Skin of body (tissue), 2 donors: ENCODE results near the gene MYCBPAP. TPM values are rescaled to one million over a fixed set of nuclear protein-coding genes. Genes with fewer than 3 reads are reported as not detected.

Source experiments
- DNase-seq: peaks from one replicate; lab custom pipeline; 2025; lab: John Stamatoyannopoulos, UW
- total RNA-seq: library from RNA; depleted of rRNA; stranded (reverse); fragments of >200 nt; gene quantifications from one replicate; pipeline ENCODE4 v1.2.3, GENCODE V29; 2014

MYCBPAP gene
- total RNA-seq, 1 donor from 2014 or later = 1.6 TPM

DNA sequence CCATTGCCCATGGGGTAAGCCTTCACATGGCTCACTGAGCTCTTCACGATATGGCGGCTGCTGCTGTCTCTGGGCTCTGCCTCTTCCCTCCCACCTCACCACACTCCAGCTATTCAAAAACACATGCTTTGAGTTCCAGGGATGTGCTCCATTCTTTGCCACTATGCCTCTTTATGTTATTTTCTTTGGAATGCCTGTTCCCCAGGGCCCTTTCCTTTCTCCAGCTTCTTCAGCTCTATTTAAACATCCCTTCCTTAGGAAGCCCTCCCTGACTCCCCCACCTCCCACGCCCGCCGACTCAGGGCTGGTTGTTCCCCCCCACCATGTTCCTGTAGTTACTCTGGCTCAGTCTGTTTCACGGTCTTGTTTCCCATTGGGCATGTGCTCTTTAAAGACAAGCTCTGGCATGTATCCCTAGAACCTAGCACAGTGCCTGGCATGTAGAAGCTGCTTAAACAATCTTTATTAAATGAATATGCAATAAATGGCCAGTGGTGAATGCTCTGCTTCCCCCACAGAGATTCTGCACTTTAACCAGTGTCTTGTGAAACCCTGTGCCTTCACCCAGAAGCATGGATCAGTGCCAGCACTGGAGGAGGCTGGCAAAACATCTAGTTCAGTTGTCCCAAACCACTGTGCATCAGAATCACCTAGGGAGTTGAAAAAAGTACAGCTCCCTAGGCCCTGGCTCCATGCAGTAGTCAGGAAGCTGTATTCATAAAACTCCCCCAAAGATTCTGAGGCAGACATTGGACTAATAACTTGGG lies 6.9 kb downstream of the MYCBPAP start:
- DNase-seq = no peak

DNA sequence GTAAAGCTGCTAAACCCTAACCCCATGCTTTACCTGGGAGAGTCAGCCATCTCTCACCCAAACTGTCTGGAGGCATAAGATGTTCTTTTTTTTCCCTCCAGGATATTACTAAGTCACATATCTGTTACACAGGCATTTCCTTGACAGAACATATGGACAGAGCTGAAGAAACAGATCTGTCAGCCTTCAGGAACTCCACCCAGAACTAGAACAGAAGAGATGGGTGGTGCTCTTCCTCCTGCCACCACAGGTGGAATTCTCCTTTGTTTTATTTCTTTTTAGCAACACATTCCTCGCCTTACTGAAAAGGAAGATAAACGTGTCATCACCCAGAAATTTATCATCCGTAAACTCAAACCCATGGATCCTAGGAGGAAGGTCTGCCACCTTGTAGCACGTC lies 8.8 kb downstream of the MYCBPAP start:
- DNase-seq = no peak

DNA sequence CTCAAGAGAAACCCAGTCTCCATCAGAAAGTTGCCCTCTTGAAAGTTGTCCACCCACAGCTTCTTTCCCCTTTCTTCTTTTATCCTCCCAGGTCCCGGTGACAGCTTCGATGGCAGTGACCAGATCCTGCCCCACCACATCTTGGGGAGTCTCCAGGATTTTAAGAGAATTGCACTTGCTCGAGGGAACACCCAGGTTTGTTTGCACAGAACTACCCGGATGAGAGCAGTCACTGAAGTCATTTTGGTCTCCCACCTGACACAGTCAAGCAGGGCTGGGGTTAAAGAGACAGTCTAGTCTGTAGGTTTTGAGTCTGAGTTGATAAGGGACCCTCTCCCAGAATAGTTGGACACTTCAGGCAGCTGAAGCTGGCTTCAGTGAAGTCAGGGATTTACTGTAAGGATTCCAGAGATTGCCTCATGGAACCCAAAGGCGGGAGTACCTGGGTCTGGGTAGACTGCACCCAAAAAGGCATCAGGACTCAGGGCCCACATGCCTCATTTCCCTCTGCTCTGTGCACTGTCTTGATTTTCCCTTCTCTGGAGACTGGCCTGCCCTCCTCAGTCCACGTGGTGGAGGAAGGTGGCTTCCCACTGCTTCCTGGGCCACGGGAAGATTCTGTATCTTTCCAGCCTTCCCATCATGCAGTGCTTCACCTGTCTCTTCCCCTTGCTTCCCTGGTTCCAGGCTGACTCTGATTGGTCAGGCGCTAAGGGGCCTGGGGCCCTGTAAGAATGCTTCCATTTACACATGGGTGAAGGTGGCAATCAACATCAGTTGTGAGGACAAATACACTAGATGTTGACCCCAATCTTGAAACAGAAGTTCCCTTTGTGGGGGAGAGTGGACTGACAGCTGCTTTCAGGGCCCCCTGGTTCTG lies 9.5 kb downstream of the MYCBPAP start:
- no peak for DNase-seq

DNA sequence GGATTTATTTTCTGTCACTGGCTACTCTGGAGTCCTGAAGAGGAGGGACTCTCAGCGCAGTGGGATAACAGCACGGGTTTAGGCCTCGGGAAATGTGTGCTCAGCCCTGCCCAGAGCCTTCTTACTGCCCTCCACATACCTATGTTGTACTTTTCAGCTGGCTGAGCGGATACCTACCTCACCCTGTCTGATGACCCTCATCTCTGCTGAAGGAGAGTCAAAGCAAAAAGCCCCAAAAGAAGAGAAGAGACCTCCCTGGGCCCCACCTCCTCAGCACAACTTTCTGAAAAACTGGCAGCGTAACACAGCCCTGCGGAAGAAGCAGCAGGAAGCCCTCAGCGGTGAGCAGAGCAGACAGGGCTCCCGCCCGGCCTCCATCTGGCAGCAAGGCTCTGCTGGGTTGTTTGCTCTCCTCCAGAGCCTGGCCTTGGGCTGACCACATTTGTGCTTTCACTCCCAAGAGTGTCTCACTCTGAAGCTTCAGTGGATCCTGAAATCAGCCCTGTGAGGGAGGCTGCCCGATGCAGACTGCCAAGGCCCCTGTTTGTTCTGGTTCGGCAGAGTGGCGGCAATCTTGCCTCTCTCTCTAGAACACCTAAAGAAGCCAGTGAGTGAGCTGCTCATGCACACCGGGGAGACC lies 10.3 kb downstream of the MYCBPAP start:
- no peak for DNase-seq

DNA sequence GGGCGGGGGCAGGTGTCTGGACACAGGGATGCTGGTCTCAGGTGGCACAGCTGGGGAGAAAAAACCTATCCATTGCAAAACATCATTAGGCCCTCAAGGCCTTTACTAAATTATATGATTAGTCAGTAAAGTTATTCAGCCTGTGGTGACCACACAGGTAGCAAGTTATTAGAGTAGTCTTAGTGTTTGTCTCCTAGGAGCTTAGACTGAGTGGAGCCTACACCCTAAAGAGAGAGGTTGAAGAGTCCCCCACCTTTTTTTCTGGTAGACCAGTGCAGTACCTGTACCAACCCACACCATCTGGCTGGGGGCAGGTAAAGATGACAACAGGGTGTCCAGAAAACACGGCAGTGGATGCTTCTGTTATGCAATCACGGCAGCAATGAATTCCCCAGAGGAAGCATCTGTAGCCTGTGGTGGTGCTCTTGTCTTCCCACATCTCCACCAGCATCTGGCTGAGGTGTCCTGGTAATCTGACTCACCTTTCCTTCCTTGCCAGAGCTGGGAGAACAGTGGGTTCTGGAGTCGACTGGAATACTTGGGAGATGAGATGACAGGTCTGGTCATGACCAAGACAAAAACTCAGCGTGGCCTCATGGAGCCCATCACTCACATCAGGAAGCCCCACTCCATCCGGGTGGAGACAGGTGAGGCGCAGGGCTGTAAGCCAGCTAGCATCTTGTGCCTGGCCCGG lies 11.0 kb downstream of the MYCBPAP start:
- DNase-seq = no peak

DNA sequence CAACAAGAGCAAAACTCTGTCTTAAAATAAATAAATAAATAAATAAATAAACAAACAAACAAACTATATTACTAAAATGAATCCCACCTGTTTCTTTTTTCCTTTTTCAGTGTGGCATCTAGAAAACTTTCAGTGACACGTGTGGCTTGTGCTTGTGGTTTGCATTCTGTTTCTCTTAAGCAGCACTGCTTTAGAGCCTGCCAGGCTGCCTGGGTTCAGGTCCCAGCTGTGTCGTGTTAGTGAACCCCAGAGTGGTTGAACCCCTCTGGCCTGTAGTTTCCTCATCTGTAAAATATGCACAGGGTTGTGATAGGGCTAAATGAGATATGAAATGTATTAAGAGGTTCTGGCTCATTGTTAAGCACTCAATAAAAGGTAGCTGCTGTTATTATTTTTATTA lies 12.2 kb downstream of the MYCBPAP start:
- no peak for DNase-seq

DNA sequence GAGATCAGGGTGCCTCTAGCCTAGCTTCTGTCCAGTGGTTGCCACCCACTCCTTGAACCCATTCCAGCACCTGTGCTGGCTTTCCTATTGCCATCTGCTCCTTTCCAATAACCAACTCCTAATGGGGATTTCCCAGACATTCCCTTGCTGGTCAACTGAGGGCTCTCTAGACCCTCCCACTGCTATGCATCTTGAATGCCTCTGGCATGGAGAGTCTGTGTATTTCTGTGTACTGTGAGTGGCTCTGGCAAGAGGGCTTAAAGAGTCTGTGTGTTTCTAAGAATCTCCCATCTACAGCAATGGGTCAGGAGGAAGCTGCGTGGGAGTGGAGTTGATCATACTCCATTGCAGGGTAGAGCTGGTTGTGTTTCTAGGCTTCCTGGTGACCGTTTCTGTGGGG lies 13.3 kb downstream of the MYCBPAP start:
- no peak for DNase-seq

DNA sequence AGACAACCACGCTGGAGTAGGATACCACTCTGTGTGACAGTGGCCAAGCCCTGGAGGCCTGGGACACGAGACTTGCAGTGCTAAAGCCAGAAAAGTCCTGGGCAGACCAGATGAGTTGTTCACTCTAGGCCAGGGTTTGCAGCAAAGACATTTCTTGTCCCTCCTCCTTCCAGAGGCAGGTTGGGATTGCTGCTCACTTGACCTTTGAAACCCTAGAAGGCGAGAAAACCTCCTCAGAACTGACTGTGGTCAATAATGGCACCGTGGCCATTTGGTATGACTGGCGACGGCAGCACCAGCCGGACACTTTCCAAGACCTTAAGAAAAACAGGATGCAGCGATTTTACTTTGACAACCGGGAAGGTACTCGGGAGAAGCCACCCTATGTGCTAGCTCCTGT lies 14.5 kb downstream of the MYCBPAP start:
- no peak for DNase-seq

DNA sequence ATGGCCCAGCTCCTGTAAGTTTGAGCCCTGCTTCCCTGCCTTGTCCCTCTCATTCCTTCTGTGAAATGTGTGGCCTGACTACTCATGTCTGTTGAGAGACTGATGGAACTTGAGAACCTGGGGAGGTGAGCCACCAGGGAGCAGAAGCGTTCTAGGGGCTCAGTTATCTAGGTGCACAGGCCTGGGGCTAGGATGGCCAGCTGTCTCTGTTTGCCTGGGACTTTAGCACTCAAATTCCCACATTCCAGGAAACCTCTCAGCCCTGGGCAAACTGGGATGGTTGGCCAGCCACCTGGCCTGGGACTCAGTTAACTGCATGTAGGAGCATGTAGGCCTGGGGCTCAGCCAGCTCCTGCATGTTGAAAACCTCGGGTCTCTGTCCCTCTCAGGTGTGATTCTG lies 15.0 kb downstream of the MYCBPAP start:
- no peak for DNase-seq

DNA sequence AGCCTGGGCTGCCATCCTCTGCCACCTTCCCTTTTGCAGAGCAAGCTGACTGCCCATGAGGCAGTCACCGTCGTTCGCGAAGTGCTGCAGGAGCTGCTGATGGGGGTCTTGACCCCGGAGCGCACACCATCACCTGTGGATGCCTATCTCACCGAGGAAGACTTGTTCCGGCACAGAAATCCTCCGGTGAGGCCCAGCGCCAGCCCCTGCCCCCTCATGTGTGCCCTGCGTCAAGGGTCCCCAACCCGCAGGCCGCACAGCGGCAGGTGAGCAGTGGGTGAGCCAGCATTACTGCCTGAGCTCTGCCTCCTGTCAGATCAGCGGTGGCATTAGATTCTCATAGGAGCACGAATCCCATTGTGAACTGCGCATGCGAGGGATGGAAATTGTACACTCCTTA lies 16.6 kb downstream of the MYCBPAP start:
- no peak for DNase-seq

DNA sequence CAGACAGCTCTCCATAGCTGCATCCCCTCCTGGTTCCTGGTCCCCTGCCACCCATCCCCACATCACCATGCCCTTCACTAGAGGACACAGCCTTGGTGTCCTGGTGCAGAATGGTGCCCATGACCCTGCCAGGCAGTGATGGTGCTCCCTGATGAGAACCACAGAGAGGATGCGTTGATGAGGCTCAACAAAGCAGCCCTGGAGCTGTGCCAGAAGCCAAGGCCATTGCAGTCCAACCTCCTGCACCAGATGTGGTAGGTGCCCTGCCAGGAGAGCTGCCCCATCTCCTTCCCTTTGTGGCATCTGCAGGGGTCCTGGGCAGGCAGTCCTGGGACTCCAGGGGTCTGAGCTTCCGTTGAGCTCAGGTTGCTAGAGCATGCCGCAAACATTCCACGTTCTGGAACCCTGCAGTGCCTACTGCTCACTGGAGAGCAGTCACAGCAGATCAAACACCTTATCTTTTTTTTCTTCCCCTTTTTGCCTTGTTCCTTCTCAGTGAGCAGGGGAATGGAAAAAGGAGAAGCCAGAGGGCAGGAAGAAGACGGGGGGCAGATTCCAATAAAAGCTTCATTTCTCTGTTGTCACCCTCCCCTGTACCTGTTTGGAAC lies 19.0 kb downstream of the MYCBPAP start:
- no peak for DNase-seq

DNA sequence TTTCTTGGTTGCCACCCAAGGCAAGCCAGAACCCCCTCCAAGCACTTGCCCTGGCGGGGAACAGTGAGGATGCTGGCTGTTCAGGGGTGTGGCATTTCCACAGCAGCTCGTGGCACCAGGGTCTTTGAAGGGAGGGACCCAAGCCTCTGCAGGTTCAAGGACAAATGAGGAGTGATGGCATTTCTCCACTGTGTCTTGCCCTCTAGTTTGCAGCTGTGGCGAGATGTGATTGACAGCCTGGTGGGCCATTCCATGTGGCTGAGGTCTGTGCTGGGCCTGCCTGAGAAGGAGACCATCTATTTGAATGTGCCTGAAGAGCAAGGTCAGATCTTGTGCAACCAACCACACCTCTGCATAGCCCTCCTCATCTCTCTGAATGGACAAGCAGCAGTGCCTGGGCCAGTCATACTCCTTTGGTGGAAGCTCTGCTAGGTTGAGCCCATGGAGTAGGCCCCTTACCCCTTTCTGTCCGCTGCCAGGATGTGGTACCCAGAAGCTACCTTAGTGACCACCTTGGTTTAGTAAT lies 19.8 kb downstream of the MYCBPAP start:
- no peak for DNase-seq

DNA sequence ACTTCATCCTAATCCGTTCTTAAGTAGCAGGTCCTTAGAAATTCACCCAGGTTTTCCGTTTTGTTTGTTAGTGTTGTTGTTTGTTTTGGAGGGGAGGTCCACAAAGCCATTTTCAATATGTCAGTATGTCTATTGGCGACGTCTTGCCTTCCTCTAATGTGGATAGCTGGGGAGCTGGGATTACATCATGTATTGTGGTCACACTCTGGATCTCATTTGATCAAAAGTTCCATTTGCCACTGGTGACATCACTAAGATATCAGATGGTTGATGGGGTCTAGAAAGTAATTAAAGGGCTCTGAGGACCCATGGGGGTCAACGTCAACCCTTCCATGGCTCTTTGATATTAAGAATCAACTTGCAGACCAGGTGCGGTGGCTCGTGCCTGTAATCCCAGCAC lies 21.6 kb downstream of the MYCBPAP start:
- no peak for DNase-seq

DNA sequence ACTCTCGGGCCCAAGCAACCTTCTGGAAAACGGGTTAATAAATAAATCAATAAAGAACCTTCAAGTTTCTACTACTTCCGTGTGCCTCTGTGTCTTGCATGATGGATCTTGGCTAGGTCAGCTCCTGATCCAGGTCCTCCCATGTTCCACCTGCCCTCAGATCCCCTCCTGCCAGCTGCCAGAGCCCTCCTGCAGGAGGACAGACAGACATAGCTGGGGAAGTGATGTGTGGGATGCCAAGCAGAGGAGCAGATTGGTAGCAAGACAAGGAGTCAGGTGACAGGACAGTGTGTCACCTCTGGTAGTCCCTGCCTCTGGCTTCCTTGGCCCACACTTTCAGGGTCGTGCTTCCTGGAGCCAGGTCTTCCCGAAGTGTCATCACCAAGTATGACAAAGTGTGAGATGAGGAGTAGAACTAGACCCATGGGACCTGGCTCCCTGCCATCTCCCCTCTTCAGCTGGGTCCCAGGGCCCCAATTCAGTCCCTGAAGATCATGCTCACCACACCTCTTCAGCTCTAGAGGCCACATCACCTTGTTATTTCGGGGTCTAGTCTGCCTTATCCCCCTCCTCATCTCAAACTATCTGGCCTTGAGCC lies 23.3 kb downstream of the MYCBPAP start:
- no peak for DNase-seq

DNA sequence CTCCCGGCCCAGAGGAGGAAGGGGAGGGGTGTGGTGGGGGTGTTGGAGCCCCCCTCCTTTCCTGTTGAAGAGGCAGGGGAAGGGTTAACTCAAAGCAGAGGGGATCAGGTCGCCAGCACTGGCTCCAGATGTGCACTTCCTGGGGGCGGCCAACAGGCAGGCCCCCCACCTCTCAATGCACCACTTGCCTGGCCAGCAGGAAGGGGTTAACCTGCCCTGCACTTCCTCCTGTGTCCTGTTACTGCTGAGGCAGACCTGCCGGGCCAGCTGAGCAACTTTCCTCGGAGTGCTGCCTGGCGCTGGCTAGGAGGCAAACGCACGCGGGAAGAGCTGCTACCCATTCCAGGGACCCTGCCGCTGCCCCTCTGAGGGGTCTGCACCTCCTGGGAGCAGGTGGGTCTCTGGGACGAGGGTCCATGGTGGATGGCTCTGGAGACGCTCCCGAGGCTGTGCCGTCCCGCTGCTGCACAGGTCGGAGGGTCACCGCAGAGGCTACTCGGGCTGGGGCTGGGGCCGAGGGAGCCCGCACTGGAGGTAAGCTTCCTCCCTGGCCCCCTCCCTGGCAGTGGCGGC lies 24.3 kb downstream of the MYCBPAP start, which contains the start of gene EPN3:
Gene EPN3 (plus strand): TSS at position 284 of the 573 bp plus-strand sequence. CDS start 3,822 bp downstream, outside the sequence.
- DNase-seq = no peak

DNA sequence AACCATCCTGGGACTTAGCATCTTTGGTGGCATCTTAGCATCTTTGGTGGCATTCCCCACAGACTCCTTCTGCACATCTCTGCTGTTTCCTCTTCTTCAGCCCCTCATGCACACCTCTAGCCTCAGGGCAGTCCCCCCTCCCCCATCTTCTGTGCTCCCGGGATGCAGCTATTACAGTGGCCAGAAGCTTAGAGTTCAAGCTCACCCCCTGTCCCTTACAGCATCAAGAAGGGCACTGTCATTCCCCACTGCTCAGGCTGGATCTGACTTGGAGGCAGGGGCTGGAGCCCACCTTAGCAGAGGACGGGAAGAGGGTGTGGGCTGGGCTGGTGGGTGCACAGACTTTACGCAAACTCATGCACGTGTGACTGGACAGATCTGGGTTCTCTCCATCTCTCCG lies 24.9 kb downstream of the MYCBPAP start:
- DNase-seq = no peak

DNA sequence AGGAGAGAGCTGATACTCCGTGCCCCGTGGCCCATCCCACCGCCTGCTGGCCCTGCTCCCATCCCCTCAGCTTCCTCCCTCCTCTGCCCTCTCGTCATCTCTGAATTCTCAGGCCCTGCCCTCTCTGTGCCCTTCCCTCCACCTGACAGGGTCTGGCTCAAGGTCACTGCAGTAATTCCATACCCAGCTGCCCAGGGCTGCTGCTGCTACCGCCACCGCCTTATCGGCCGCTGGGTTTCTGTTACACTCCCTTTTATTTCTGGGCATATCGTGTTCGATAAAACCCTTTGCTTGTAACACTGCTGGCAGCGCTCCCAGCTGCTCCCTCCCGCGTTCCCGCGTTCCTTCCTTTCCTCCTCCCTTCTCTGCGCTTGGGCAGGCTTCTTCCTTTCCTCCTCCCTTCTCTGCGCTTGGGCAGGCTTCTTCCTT lies 25.5 kb downstream of the MYCBPAP start:
- no peak for DNase-seq

DNA sequence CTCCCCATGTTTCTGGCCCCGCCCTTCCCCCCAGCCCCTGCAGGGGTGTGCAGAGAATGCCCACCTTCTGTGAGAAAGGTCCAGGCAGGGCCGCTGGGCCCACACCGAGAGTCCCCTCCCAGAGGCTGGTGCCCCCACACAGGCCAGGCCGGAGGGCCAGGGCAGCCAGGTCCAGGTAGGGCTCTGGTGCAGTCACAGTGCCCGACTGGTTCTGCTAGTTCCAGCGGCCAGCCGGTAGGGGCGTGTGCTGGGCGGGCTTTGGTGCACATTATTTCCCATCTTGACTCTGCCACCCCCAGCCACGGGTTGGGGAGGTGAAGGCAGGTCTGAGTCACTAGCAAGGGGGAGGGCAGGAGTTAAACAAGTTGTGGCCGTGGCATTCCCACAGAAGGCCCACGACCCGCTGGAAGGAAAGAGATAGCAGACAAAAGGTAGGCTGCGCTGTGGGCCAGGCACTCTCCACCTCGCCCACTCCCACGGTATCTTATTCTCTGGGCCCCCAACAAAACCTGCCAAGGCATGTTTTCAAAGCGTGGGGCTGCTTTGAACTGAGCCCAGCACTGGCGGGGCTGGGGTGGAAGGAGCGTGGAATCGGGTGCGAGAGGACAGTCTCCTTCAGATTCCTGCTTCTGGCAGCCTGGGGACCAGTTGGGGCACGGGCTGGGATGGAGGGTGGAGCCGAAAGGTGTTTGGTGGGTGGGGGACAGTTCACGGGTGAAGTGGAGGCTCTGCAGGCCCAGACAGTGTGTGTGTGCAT lies 26.2 kb downstream of the MYCBPAP start:
- no peak for DNase-seq

DNA sequence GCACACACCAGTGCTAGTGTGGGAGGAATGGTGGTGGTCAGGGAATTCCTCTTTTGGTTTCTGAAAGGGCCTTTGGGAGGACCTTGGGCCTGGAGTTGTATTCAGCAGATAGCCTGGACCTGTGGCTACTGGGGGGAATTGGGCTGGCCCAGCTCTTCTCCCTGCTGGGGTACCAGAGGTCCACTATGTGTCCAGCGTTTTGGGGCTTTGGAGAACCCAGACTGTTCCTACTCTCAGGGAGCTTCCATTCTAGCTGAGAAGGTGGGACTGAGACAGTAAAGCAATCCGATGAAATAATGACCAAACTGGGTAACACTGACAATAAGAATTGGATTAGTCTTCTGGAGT lies 26.7 kb downstream of the MYCBPAP start:
- no peak for DNase-seq
